Osteoblast (primary cell): ENCODE results near the gene KBTBD13. TPM values are rescaled to one million over a fixed set of nuclear protein-coding genes. Genes with fewer than 3 reads are reported as not detected.

ENCODE experiments used
- DNase-seq: peaks from one replicate; pipeline ENCODE4 v3.0.0; 2011; ENCODE audit warnings: low spot score, mixed read lengths; ENCODE audit not compliant: insufficient read length; ENCODE audit errors: missing footprints
- H2AFZ ChIP-seq: 2 replicates; pipeline ENCODE4 v1.6.0; 2011; ENCODE audit warnings: mild to moderate bottlenecking, low read length
- H3K27ac ChIP-seq: 2 replicates; pipeline ENCODE4 v1.5.1; 2011; ENCODE audit warnings: mild to moderate bottlenecking, low read depth, low read length, moderate library complexity
- H3K27me3 ChIP-seq: 2 replicates; pipeline ENCODE4 v1.6.0; 2012; ENCODE audit warnings: mild to moderate bottlenecking, control low read depth, inconsistent platforms, low read length, moderate library complexity; ENCODE audit not compliant: insufficient read depth
- H3K36me3 ChIP-seq: 2 replicates; pipeline ENCODE4 v1.5.1; 2011; ENCODE audit warnings: mild to moderate bottlenecking, low read length, control low read depth, moderate library complexity; ENCODE audit not compliant: insufficient read depth
- H3K4me1 ChIP-seq: 2 replicates; pipeline ENCODE4 v1.5.1; 2011; ENCODE audit warnings: mild to moderate bottlenecking, low read length, control low read depth, moderate library complexity; ENCODE audit not compliant: insufficient read depth
- H3K4me2 ChIP-seq: 2 replicates; pipeline ENCODE4 v1.6.0; 2011; ENCODE audit warnings: mild to moderate bottlenecking, low read length; ENCODE audit not compliant: insufficient read depth
- H3K4me3 ChIP-seq: fragments of 200-600 bp; sonication (generic); 3 replicates; pipeline ENCODE4 v1.5.1; 2012; ENCODE audit warnings: mild to moderate bottlenecking, low read length, inconsistent platforms; ENCODE audit not compliant: insufficient read depth
- H3K79me2 ChIP-seq: 2 replicates; pipeline ENCODE4 v1.6.0; 2012; ENCODE audit warnings: mild to moderate bottlenecking, low read length, control low read depth, inconsistent platforms; ENCODE audit not compliant: insufficient read depth
- H3K9me3 ChIP-seq: 2 replicates; pipeline ENCODE4 v1.5.1; 2011; ENCODE audit warnings: low read depth, low read length, control low read depth
- H4K20me1 ChIP-seq: 2 replicates; pipeline ENCODE4 v1.6.0; 2012; ENCODE audit warnings: mild to moderate bottlenecking, low read length, control low read depth; ENCODE audit not compliant: insufficient read depth
- total RNA-seq: library from RNA; depleted of rRNA; stranded (reverse); fragments of >200 nt; gene quantifications from 2 replicates; pipeline ENCODE4 v1.2.3, GENCODE V29; 2012
- TF ChIP-seq, protein P1 (sequence below): IDR thresholded peaks from 2 replicates; pipeline ENCODE4 v1.5.1; 2011; ENCODE audit warnings: mild to moderate bottlenecking, low read depth, low read length, moderate library complexity; ENCODE audit errors: extremely low read depth

Gene KBTBD13
- total RNA-seq, 1 donor: not detected

GRCh38 chr15:65028921-65029735, 47.4 kb upstream of the KBTBD13 start, which contains the start of gene MTFMT:
MTFMT (minus strand) TSS chr15:65029639; CDS start chr15:65029613, 26 bp downstream.
- Histone ChIP-seq H3K9me3 (no peaks in the 10 kb centered on the region), H3K4me2 (peak within 1 kb of the TSS; percentile 91), H3K4me1 (peaks cover 16% of the 10 kb centered on the region), H3K36me3 (peaks cover 23% of the 10 kb centered on the region), H3K27me3 (no peaks in the 10 kb centered on the region), H3K27ac (peak within 1 kb of the TSS; percentile 50), H3K4me3 (peak within 1 kb of the TSS; percentile 89), H2AFZ (peak within 1 kb of the TSS; percentile 81), H4K20me1 (no peaks in the 10 kb centered on the region), H3K79me2 (peaks cover 25% of the 10 kb centered on the region)
- TF ChIP-seq, protein P1, sequence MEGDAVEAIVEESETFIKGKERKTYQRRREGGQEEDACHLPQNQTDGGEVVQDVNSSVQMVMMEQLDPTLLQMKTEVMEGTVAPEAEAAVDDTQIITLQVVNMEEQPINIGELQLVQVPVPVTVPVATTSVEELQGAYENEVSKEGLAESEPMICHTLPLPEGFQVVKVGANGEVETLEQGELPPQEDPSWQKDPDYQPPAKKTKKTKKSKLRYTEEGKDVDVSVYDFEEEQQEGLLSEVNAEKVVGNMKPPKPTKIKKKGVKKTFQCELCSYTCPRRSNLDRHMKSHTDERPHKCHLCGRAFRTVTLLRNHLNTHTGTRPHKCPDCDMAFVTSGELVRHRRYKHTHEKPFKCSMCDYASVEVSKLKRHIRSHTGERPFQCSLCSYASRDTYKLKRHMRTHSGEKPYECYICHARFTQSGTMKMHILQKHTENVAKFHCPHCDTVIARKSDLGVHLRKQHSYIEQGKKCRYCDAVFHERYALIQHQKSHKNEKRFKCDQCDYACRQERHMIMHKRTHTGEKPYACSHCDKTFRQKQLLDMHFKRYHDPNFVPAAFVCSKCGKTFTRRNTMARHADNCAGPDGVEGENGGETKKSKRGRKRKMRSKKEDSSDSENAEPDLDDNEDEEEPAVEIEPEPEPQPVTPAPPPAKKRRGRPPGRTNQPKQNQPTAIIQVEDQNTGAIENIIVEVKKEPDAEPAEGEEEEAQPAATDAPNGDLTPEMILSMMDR: no peak
- DNase-seq: peak; percentile 99

GRCh38 chr15:65029736-65030208, 46.8 kb upstream of the KBTBD13 start:
- H3K4me2 ChIP-seq: peak overlapping the region; percentile 91
- no peak for DNase-seq
- peaks cover 25% of the 10 kb centered on the region for H3K79me2 ChIP-seq
- no peak overlapping the region for H2AFZ ChIP-seq
- no peaks in the 10 kb centered on the region for H4K20me1 ChIP-seq
- H3K27me3 ChIP-seq: no peaks in the 10 kb centered on the region
- peaks cover 16% of the 10 kb centered on the region for H3K4me1 ChIP-seq
- TF ChIP-seq, protein P1: no peak
- no peak overlapping the region for H3K27ac ChIP-seq
- H3K36me3 ChIP-seq: peaks cover 17% of the 10 kb centered on the region
- no peaks in the 10 kb centered on the region for H3K9me3 ChIP-seq
- peak overlapping the region; percentile 89 for H3K4me3 ChIP-seq

DNA sequence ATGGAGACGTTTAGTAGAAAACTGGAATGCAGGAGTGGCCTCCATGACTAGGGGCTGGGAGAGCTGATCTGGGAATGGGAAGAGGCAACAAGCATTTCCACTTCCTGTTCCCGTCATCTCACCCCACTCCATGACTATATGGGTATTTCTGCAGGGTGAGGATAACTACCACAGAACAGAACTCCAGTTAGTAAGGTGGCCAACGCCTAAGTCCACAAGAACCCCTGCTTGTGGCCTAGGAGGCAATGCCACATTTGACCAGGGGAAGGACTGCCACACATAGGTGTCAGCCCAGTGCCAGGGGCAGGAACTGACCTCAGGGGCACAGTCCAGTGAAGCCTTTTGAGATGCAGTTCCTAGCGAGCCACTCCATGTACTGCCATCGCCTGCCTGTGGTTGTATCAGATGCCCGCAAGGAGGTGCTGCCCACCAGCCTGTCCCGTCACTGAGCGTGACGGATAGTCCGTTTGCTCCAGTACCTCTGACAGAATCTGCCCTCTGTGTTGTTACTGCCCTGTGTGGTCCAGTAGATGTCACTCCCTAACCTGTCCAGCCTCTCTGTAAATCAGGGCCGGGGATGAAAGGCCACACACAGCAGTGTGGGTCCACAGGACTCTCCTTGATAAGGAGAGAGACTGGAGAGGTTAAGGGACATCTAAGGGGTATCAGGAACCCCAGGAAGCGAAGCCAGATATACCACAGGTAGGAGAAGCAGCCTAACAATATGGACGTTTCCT, 43.6 kb upstream of the KBTBD13 start:
- peak overlapping the region; percentile 54 for H2AFZ ChIP-seq
- H4K20me1 ChIP-seq: no peaks in the 10 kb centered on the region
- H3K27ac ChIP-seq: no peak overlapping the region
- H3K4me1 ChIP-seq: peaks cover 9% of the 10 kb centered on the region
- H3K27me3 ChIP-seq: no peaks in the 10 kb centered on the region
- TF ChIP-seq, protein P1: peak; percentile 84
- peak overlapping the region; percentile 52 for H3K4me2 ChIP-seq
- no peak overlapping the region for H3K4me3 ChIP-seq
- H3K9me3 ChIP-seq: no peaks in the 10 kb centered on the region
- H3K36me3 ChIP-seq: no peaks in the 10 kb centered on the region
- peak; percentile 83 for DNase-seq
- peaks cover 15% of the 10 kb centered on the region for H3K79me2 ChIP-seq
